ENCODE measurements around the gene SPATA17. TPM values are rescaled to one million over a fixed set of nuclear protein-coding genes. Genes with fewer than 3 reads are reported as not detected.

SPATA17 gene
- total and polyA plus RNA-seq, 10 of the 15 experiments (the other 5 are each of a cell fraction or from before 2014, with no cell fraction given): 0.08 to 0.27 (median 0.11) TPM; not detected in 6

DNA sequence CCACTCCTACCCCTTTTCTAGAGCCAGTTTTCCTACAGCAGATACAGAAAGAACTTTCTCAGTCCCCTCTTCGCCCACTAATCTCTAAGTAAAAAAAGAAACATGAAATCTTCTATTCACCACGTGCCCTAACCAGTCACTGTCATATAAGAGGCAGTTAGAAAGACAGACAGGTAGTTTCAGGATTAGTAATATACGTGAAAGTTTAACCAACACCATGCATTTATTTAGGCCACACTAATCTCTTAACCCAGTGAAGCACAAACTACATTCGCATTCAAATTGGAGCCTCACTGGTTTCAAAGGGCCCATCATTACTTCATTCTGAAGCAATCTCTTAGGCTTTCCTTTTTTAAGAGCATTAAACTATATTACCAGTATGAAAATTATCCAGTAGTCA is 10.3 kb upstream of the SPATA17 start (continued):
- TF ChIP-seq CHD2 (IDR thresholded peaks at IDR 0.05; ENCODE audit: borderline replicate concordance, low read depth, low read length) (0 out of 2 replicates have a peak, but pooled peaks have one; percentile 16), TAF1 (IDR thresholded peaks at IDR 0.05; ENCODE audit: borderline replicate concordance, low read depth, low read length) (no peak), BHLHE40 (IDR thresholded peaks at IDR 0.05; ENCODE audit: borderline replicate concordance in 1 of 2, low read depth in 2 of 2, low read length in 1 of 2) (peak; percentile 95 to 98), RAD51 (IDR thresholded peaks at IDR 0.05) (peak; percentile 93), ZNF24 (IDR thresholded peaks at IDR 0.05) (peak; percentile 99)
- TF ChIP-seq, protein P1, sequence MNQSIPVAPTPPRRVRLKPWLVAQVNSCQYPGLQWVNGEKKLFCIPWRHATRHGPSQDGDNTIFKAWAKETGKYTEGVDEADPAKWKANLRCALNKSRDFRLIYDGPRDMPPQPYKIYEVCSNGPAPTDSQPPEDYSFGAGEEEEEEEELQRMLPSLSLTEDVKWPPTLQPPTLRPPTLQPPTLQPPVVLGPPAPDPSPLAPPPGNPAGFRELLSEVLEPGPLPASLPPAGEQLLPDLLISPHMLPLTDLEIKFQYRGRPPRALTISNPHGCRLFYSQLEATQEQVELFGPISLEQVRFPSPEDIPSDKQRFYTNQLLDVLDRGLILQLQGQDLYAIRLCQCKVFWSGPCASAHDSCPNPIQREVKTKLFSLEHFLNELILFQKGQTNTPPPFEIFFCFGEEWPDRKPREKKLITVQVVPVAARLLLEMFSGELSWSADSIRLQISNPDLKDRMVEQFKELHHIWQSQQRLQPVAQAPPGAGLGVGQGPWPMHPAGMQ (IDR thresholded peaks at IDR 0.05; ENCODE audit: borderline replicate concordance): no peak
- TF ChIP-seq, protein P2, sequence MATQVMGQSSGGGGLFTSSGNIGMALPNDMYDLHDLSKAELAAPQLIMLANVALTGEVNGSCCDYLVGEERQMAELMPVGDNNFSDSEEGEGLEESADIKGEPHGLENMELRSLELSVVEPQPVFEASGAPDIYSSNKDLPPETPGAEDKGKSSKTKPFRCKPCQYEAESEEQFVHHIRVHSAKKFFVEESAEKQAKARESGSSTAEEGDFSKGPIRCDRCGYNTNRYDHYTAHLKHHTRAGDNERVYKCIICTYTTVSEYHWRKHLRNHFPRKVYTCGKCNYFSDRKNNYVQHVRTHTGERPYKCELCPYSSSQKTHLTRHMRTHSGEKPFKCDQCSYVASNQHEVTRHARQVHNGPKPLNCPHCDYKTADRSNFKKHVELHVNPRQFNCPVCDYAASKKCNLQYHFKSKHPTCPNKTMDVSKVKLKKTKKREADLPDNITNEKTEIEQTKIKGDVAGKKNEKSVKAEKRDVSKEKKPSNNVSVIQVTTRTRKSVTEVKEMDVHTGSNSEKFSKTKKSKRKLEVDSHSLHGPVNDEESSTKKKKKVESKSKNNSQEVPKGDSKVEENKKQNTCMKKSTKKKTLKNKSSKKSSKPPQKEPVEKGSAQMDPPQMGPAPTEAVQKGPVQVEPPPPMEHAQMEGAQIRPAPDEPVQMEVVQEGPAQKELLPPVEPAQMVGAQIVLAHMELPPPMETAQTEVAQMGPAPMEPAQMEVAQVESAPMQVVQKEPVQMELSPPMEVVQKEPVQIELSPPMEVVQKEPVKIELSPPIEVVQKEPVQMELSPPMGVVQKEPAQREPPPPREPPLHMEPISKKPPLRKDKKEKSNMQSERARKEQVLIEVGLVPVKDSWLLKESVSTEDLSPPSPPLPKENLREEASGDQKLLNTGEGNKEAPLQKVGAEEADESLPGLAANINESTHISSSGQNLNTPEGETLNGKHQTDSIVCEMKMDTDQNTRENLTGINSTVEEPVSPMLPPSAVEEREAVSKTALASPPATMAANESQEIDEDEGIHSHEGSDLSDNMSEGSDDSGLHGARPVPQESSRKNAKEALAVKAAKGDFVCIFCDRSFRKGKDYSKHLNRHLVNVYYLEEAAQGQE (IDR thresholded peaks at IDR 0.05; ENCODE audit: low read depth, low read length): no peak; the same call in 1 of the 2 replicates

Measured in GM12878 (cell line).